ENCODE measurements around the gene DCST1. TPM values are rescaled to one million over a fixed set of nuclear protein-coding genes. Genes with fewer than 3 reads are reported as not detected.
A peak's percentile ranks its signal among the peaks of the same experiment; 100 is the strongest.

DCST1 gene
- total and polyA plus RNA-seq, 12 donors: not detected

DNA sequence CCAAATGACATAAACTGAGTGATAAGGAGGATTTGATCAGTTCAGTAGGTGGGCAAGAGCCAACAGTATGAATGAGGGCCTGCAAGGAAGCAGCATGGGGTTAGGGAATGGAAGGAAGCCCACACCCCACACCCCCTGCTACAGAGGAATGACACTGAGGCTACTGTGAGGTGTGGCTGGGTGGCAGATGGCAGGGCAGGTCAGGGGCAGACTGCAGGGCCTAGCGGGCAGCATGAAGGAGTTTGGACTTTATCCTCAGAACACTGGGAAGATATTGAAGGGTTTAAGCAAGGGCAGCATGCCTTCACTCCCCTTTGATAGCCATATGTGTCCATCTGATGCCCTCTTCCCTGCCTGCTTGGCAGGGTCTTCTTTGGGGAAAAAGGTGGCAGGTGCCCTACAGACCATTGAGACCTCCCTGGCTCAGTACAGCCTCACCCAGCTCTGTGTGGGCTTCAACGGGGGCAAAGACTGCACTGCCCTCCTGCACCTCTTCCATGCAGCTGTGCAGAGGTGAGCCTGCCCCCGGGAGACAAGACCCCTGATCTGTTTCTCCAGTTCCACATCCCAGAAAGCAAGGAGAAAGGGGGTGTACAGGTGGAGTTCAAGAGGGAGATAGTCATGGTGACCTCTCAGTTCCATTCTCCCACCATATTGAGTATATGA is 44.3 kb upstream of the DCST1 start:
- TF ChIP-seq CTCF (IDR thresholded peaks at IDR 0.05) (no peak), POLR2A (IDR thresholded peaks at IDR 0.05) (no peak)
- Histone ChIP-seq H3K27me3 (no peaks in the 10 kb centered on the region), H3K27ac (no peak overlapping the region), H3K9me3 (replicated peaks in 1 of 3) (no peaks in the 10 kb centered on the region), H3K4me1 (replicated peaks in 1 of 2) (peaks cover 0 to under 1% of the 10 kb centered on the region in 2 donors), H3K36me3 (replicated peaks in 1 of 2) (peaks cover 0 to 6% of the 10 kb centered on the region in 2 donors), H3K4me3 (no peak overlapping the region)
- 80 to 100% (median 90%) methylated on average over 1 to 3 of the region's 3 CpGs for WGBS, 4 donors
- no peak for DNase-seq
- intact Hi-C loops (cut with DNase I): no loop called here

DNA sequence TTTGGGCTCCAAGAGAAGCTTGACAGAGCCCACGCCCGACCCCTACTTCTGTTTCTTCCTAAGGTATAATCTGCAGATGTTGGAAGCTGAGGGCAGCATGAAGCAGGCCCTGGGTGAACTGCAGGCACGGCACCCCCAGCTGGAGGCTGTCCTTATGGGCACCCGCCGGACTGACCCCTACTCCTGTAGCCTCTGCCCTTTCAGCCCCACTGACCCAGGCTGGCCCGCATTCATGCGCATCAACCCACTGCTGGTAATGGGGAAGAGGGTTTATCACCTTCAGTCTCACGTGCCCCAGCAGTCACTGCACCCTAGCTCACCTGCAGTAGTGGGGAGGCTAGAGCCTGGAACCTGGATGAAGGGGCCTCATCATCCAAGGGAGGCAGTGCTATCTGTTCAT is 43.3 kb upstream of the DCST1 start:
- no peak for DNase-seq
- H3K27ac ChIP-seq: no peak overlapping the region
- peaks cover 0 to 6% of the 10 kb centered on the region in 2 donors for H3K36me3 ChIP-seq (replicated peaks in 1 of 2)
- WGBS, 4 donors: 85 to 96% (median 92%) methylated on average over 8 of the region's 8 CpGs
- no peaks in the 10 kb centered on the region for H3K4me1 ChIP-seq (replicated peaks in 1 of 2)
- no peak overlapping the region for H3K4me3 ChIP-seq
- intact Hi-C loops (cut with DNase I): no loop called here
- no peak for TF ChIP-seq POLR2A (IDR thresholded peaks at IDR 0.05)
- TF ChIP-seq CTCF (IDR thresholded peaks at IDR 0.05): no peak
- no peaks in the 10 kb centered on the region for H3K9me3 ChIP-seq (replicated peaks in 1 of 3)
- H3K27me3 ChIP-seq: no peaks in the 10 kb centered on the region

GRCh38 chr1:154992721-154993571 is 40.7 kb upstream of the DCST1 start:
- H3K9me3 ChIP-seq (replicated peaks in 1 of 3): no peaks in the 10 kb centered on the region
- peak in 1 of 7 donors; percentile 30 for DNase-seq
- H3K27me3 ChIP-seq: no peaks in the 10 kb centered on the region
- peaks cover 0 to 3% of the 10 kb centered on the region in 2 donors for H3K4me1 ChIP-seq (replicated peaks in 1 of 2)
- TF ChIP-seq CTCF (IDR thresholded peaks at IDR 0.05): no peak
- no peak for TF ChIP-seq POLR2A (IDR thresholded peaks at IDR 0.05)
- 69 to 80% (median 74%) methylated on average over 13 to 14 of the region's 14 CpGs for WGBS, 4 donors
- H3K4me3 ChIP-seq: no peak overlapping the region
- H3K27ac ChIP-seq: no peak overlapping the region
- peaks cover 0 to 6% of the 10 kb centered on the region in 2 donors for H3K36me3 ChIP-seq (replicated peaks in 1 of 2)
- intact Hi-C loops (cut with DNase I): no loop called here

GRCh38 chr1:154993572-154994268 is 39.9 kb upstream of the DCST1 start, which contains the start of gene LENEP:
Gene LENEP (plus strand): TSS chr1:154993586. CDS start chr1:154993608, 22 bp downstream.
- Histone ChIP-seq H3K4me1 (replicated peaks in 1 of 2) (peaks cover under 1 to 4% of the 10 kb centered on the region in 2 donors), H3K27me3 (no peaks in the 10 kb centered on the region), H3K36me3 (replicated peaks in 1 of 2) (peaks cover 0 to 6% of the 10 kb centered on the region in 2 donors), H3K27ac (no peak within 1 kb of the TSS), H3K9me3 (replicated peaks in 1 of 3) (no peaks in the 10 kb centered on the region), H3K4me3 (no peak within 1 kb of the TSS)
- intact Hi-C loops (cut with DNase I): no loop called here
- TF ChIP-seq POLR2A (IDR thresholded peaks at IDR 0.05) (no peak), CTCF (IDR thresholded peaks at IDR 0.05) (no peak)
- peak in 1 of 7 donors; percentile 17 for DNase-seq
- 76 to 100% (median 82%) methylated on average over 1 to 8 of the region's 8 CpGs for WGBS, 4 donors
